ENCODE measurements around the gene MORN2.

DNA sequence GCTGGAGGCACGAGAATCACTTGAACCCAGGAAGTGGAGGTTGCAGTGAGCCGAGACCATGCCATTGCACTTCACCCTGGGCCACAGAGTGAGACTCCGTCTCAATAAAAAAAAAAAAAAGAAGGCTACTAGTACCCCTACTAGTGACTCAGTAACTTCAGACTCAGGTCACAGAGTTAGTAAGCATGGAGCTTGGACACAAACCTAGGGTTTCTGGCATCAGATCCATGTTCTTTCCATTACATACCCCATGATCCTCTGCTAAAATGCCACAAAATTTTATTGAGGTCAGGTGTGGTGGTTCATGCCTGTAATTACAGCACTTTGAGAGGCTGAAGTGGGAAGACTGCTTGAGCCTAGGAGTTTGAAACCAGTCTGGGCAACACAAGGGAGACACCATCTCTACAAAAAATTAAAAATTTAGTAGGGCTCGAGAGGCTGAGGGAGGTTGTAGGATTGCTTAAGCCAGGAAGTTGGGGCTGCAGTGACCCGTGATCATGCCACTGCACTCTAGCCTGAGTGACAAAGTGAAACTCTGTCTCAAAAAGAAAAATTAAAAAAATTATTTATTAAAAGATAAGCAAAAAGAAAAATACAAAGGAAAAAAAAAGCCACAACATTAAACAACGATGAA, 45.1 kb upstream of the MORN2 start:
- no peak for TF ChIP-seq POLR2A (IDR thresholded peaks at IDR 0.05)
- TF ChIP-seq, protein P1, sequence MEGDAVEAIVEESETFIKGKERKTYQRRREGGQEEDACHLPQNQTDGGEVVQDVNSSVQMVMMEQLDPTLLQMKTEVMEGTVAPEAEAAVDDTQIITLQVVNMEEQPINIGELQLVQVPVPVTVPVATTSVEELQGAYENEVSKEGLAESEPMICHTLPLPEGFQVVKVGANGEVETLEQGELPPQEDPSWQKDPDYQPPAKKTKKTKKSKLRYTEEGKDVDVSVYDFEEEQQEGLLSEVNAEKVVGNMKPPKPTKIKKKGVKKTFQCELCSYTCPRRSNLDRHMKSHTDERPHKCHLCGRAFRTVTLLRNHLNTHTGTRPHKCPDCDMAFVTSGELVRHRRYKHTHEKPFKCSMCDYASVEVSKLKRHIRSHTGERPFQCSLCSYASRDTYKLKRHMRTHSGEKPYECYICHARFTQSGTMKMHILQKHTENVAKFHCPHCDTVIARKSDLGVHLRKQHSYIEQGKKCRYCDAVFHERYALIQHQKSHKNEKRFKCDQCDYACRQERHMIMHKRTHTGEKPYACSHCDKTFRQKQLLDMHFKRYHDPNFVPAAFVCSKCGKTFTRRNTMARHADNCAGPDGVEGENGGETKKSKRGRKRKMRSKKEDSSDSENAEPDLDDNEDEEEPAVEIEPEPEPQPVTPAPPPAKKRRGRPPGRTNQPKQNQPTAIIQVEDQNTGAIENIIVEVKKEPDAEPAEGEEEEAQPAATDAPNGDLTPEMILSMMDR (IDR thresholded peaks at IDR 0.05) = no peak

All from esophagus squamous epithelium (tissue), 4 donors.